Skeletal muscle cell (primary cell): ENCODE data around the gene PDZK1.
"Not testable (repeated sequence)": the region's sequence is repeated elsewhere in the genome, so short reads cannot be mapped to it uniquely, and the experiment has no call there.

Source experiments
- DNase-seq: peaks from one replicate; pipeline ENCODE4 v3.0.0-alpha.2; 2010; ENCODE audit warnings: low read depth
- H3K4me3 ChIP-seq: 2 replicates; pipeline ENCODE4 v1.5.1; 2011; ENCODE audit warnings: low read depth, mild to moderate bottlenecking, control low read depth, low read length, moderate library complexity

Gene PDZK1

GRCh38 chr1:145714524-145715111, 7.5 kb upstream of the PDZK1 start:
- H3K4me3 ChIP-seq = no peak overlapping the region
- no peak for DNase-seq

GRCh38 chr1:145711213-145711651, 4.1 kb upstream of the PDZK1 start:
- H3K4me3 ChIP-seq = no peak overlapping the region
- DNase-seq = no peak

- no peak for DNase-seq
- no peak overlapping the region for H3K4me3 ChIP-seq
These were observed 3.3 kb upstream of the PDZK1 start for GRCh38 chr1:145710291-145711027.

- DNase-seq = no peak
- no peak overlapping the region for H3K4me3 ChIP-seq
These were observed 895 bp upstream of the PDZK1 start for GRCh38 chr1:145708063-145708462.

GRCh38 chr1:145706086-145706664, 993 bp downstream of the PDZK1 start:
- no peak overlapping the region for H3K4me3 ChIP-seq
- no peak for DNase-seq

- no peak for DNase-seq
- no peak overlapping the region for H3K4me3 ChIP-seq
These were observed 1.5 kb downstream of the PDZK1 start for GRCh38 chr1:145705622-145706021.

- H3K4me3 ChIP-seq = no peak overlapping the region
- DNase-seq = no peak
These were observed 4.3 kb downstream of the PDZK1 start for GRCh38 chr1:145702826-145703225.

- H3K4me3 ChIP-seq = no peak overlapping the region
- no peak for DNase-seq
These were observed 5.1 kb downstream of the PDZK1 start for GRCh38 chr1:145702052-145702451.

GRCh38 chr1:145701306-145701862, 5.8 kb downstream of the PDZK1 start:
- no peak overlapping the region for H3K4me3 ChIP-seq
- no peak for DNase-seq

- H3K4me3 ChIP-seq = no peak overlapping the region
These were observed 10.6 kb downstream of the PDZK1 start for GRCh38 chr1:145696630-145696960.

GRCh38 chr1:145695821-145696629, 11.1 kb downstream of the PDZK1 start:
- H3K4me3 ChIP-seq = no peak overlapping the region
- DNase-seq = peak; percentile 25

More at GRCh38 chr1:145696630-145696960, 10.6 kb downstream of the PDZK1 start:
- no peak for DNase-seq

- H3K4me3 ChIP-seq = no peak overlapping the region
- no peak for DNase-seq
These were observed 14.3 kb downstream of the PDZK1 start for GRCh38 chr1:145692785-145693443.

- no peak overlapping the region for H3K4me3 ChIP-seq
- peak; percentile 67 for DNase-seq
These were observed 16.3 kb downstream of the PDZK1 start for GRCh38 chr1:145690587-145691558.

- no peak overlapping the region for H3K4me3 ChIP-seq
- no peak for DNase-seq
These were observed 17.2 kb downstream of the PDZK1 start for GRCh38 chr1:145689922-145690321.

GRCh38 chr1:145688924-145689323, 18.2 kb downstream of the PDZK1 start:
- DNase-seq = no peak
- no peak overlapping the region for H3K4me3 ChIP-seq

- DNase-seq = no peak
- no peak overlapping the region for H3K4me3 ChIP-seq
These were observed 18.8 kb downstream of the PDZK1 start for GRCh38 chr1:145688328-145688727.

- not testable (repeated sequence) for H3K4me3 ChIP-seq, DNase-seq
These were observed 21.1 kb downstream of the PDZK1 start for GRCh38 chr1:145686078-145686477.

- not testable (repeated sequence) for DNase-seq, H3K4me3 ChIP-seq
These were observed 22.3 kb downstream of the PDZK1 start for GRCh38 chr1:145684858-145685257.
